GM06990 (cell line): ENCODE results near the gene SYNPO2L.
"Not testable (repeated sequence)": the region's sequence is repeated elsewhere in the genome, so short reads cannot be mapped to it uniquely, and the experiment has no call there.

Source experiments
- DNase-seq: peaks from one replicate; pipeline ENCODE4 v3.0.0-alpha.2; 2011; ENCODE audit not compliant: insufficient read length; ENCODE audit errors: extremely low read depth
- H3K27me3 ChIP-seq: replicated peaks from 2 replicates; pipeline ENCODE4 v1.6.0; 2011; ENCODE audit warnings: low read length; ENCODE audit not compliant: control insufficient read depth, insufficient read depth
- H3K36me3 ChIP-seq: 2 replicates; pipeline ENCODE4 v1.5.1; 2011; ENCODE audit warnings: low read length; ENCODE audit not compliant: control insufficient read depth, insufficient read depth
- H3K4me3 ChIP-seq: replicated peaks from 2 replicates; pipeline ENCODE4 v1.5.1; 2011; ENCODE audit warnings: low read depth, mild to moderate bottlenecking, control low read depth, low read length
- TF ChIP-seq, protein P1 (sequence below): IDR thresholded peaks from 2 replicates; pipeline ENCODE4 v1.5.1; 2011; ENCODE audit warnings: low read length, control low read depth, mild to moderate bottlenecking, inconsistent platforms; ENCODE audit not compliant: insufficient read depth, poor library complexity, severe bottlenecking

SYNPO2L gene

GRCh38 chr10:73655990-73656298 lies at the start of gene SYNPO2L:
Gene SYNPO2L, minus strand, starts transcription at chr10:73656029. Its CDS starts 107 bp downstream, at chr10:73655922.
- TF ChIP-seq, protein P1, sequence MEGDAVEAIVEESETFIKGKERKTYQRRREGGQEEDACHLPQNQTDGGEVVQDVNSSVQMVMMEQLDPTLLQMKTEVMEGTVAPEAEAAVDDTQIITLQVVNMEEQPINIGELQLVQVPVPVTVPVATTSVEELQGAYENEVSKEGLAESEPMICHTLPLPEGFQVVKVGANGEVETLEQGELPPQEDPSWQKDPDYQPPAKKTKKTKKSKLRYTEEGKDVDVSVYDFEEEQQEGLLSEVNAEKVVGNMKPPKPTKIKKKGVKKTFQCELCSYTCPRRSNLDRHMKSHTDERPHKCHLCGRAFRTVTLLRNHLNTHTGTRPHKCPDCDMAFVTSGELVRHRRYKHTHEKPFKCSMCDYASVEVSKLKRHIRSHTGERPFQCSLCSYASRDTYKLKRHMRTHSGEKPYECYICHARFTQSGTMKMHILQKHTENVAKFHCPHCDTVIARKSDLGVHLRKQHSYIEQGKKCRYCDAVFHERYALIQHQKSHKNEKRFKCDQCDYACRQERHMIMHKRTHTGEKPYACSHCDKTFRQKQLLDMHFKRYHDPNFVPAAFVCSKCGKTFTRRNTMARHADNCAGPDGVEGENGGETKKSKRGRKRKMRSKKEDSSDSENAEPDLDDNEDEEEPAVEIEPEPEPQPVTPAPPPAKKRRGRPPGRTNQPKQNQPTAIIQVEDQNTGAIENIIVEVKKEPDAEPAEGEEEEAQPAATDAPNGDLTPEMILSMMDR: no peak
- Histone ChIP-seq H3K36me3 (no peaks in the 10 kb centered on the region), H3K4me3 (no peak within 1 kb of the TSS; the same call in 1 of the 2 replicates), H3K27me3 (no peaks in the 10 kb centered on the region)
- DNase-seq: no peak

- not testable (repeated sequence) for H3K36me3 ChIP-seq, H3K27me3 ChIP-seq, H3K4me3 ChIP-seq, DNase-seq
Observed at GRCh38 chr10:73703924-73704323, 48.1 kb upstream of the SYNPO2L start.

DNA sequence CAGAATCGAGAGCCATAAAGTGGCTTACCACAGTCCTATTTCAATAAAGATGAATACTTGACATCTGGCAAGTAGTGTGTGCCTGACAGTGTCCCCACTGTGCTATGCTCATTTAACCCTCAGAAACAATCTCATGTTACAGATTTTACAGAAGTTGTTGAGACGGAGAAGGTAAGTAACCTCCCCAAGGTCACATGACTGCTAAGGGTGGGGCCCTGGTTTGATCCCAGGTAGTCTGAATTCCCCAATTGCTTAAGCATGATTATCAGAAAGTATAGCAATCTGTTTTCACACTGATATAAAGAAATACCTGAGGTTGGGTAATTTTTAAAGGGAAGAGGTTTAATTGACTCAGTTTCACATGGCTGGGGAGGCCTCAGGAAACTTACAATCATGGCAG lies 43.0 kb upstream of the SYNPO2L start:
- H3K27me3 ChIP-seq, DNase-seq, H3K36me3 ChIP-seq, H3K4me3 ChIP-seq: not testable (repeated sequence)

DNA sequence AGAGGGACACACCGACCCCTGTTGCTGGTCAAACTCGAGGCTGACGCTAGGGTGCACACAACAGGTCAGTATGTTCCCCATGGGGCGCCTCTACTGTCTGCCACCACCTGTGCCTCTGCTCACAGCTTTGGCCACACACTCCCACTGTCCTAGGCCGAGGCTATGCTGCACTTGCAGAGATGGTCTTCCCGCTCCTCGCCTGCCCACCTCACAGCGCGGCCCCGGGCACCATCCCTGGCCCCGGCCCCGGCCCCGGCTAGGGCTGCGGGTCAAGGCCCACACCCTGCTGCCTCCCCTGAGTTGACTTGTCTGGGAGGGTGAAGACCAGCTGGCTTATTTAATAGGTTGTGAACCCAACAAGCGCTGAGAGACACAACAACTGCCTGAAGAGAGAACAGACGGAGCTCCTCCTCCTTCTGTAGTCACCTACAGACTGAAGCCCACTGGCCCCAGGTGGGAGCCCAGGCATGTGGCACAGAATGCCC lies 41.9 kb upstream of the SYNPO2L start, which contains the start of gene AGAP5:
Gene AGAP5, minus strand, starts transcription at position 435 of the 485 bp plus-strand sequence. Its CDS starts 354 bp downstream, at position 81.
- not testable (repeated sequence) for H3K4me3 ChIP-seq, H3K36me3 ChIP-seq, H3K27me3 ChIP-seq, DNase-seq

DNA sequence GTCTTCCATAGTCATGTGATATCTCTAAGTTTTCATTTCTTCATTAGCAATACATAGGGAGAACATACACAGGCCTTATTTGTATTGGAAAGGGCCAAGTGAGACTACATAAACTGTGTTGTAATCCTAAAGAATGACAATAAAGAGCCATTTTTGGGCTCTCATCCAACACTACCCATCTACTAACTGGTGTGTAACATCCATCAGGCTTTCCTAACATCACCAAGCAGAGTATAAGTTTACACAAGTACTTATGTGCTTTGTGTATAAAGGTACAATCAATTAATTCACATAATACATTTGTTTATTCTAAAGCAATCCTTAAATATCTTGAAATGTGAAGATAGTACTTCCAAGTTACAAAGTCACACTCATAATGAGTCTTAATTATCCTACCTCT lies 39.5 kb upstream of the SYNPO2L start:
- H3K4me3 ChIP-seq, H3K36me3 ChIP-seq, H3K27me3 ChIP-seq, DNase-seq: not testable (repeated sequence)

DNA sequence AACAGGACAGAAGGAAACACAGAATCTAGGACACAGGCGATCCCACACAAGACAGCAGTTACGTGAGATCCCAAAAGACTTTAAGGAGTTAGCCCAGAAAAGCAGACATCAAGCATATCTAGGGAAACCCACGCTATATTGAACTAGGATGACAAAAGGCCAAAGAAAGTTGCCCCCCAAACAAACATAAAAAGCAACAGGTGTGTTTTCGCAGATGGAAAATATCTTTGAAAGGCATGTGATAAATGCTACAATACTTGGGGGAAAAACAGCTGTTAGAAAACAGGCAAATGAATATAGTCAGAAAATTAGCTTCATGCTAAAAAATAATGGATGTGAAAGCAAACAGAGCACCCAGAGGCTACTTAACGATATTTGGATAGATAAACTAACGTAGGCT lies 34.9 kb upstream of the SYNPO2L start:
- H3K27me3 ChIP-seq, H3K36me3 ChIP-seq, H3K4me3 ChIP-seq, DNase-seq: not testable (repeated sequence)

GRCh38 chr10:73689596-73689995 lies 33.8 kb upstream of the SYNPO2L start:
- H3K36me3 ChIP-seq, DNase-seq: not testable (repeated sequence)

DNA sequence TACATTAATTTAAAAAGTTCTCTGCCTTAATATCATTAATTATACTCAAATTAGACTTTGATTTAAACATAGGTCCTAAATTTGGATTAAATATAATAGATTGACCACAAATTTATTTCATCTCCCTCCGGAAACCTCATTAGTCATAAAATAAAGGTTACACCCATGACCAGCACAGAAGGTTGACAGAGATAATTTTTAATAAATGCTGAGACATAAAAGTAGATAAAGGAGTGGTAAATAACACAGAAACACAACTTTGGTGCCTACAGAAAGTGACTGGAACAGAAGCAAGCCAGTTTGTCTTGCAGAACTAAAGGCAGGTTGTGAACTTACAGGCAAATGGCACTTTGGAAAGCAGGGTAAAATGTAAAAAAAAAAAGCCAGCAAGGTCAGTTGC lies 31.8 kb upstream of the SYNPO2L start:
- DNase-seq, H3K27me3 ChIP-seq, H3K4me3 ChIP-seq, H3K36me3 ChIP-seq: not testable (repeated sequence)

More at GRCh38 chr10:73689596-73689995, 33.8 kb upstream of the SYNPO2L start:
- not testable (repeated sequence) for H3K27me3 ChIP-seq, H3K4me3 ChIP-seq

GRCh38 chr10:73674546-73674945 lies 18.7 kb upstream of the SYNPO2L start:
- H3K36me3 ChIP-seq, H3K27me3 ChIP-seq, DNase-seq, H3K4me3 ChIP-seq: not testable (repeated sequence)

DNA sequence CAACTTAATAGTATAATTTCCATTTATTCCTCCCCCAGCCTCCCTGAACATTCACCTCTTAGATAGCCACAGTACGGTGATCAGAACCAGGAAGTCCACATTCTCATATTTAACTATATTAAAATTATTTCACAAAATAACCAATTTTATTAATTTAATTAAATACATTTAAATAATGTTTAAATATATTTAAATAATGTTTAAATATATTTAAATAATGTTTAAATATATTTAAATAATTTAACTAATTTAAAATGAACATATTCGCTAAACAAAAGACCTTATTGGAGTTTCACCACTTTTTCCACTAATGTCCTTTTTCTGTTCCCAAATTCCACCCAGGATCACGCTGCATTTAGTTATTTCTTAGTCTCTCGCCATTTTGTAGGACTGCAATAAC lies 12.5 kb upstream of the SYNPO2L start:
- H3K27me3 ChIP-seq, H3K4me3 ChIP-seq, H3K36me3 ChIP-seq, DNase-seq: not testable (repeated sequence)

- H3K27me3 ChIP-seq, H3K4me3 ChIP-seq, H3K36me3 ChIP-seq, DNase-seq: not testable (repeated sequence)
Observed at GRCh38 chr10:73666153-73666809, 10.5 kb upstream of the SYNPO2L start.

GRCh38 chr10:73665581-73665980 lies 9.8 kb upstream of the SYNPO2L start:
- not testable (repeated sequence) for DNase-seq, H3K4me3 ChIP-seq, H3K27me3 ChIP-seq, H3K36me3 ChIP-seq

DNA sequence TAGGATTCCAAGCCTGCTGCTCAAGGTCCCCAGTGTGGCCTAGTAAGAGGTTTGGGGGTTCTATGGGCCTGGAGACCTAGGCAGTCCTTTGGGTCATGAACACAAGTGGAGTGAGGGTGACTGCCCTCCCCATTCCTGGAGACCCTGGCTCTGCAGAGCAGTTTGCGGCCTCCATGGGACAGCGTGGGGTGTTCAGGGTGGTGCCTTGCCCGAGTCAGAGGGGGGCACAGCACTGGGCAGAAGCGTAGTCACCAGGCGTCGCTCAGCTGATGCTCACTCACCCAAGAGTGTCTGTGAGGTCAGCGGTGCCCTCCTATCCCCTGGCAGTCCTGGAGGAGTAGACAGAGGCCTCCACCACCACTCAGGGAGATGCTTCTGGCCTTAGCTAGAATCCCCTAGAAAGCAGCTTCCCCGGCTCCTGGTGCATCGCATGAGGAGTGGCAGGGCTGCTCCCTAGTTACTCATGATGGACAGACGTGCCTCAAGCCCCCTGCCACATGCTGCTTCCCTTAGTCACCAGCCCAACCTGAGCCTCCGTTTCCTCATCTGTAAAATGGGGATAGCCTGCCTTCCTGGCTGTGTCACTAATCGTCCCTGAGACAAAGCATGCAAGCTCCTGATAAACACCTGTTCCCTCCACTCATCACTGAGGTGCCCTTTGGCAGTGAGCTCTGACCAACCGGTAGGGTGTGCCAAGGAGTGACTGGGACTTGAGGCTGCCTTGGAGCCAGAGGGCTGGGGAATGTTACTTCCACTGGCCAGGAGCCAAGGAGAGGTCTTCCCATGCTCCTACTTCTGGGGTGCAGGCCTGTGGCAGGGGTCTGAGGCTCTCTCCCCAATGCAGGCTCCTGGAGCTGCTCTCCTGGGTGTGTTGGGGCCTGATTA lies 8.6 kb upstream of the SYNPO2L start:
- H3K27me3 ChIP-seq, DNase-seq, H3K36me3 ChIP-seq, H3K4me3 ChIP-seq: not testable (repeated sequence)
